GM12875 (cell line): ENCODE data around the gene BRINP2.

Experiments
- H3K4me3 ChIP-seq: one replicate; pipeline ENCODE4 v1.5.1; 2011; ENCODE audit warnings: low read depth, low read length, control low read depth
- TF ChIP-seq, protein P1 (sequence below): IDR thresholded peaks from 2 replicates; pipeline ENCODE4 v1.5.1; 2011; ENCODE audit warnings: low read depth, mild to moderate bottlenecking, control low read depth, inconsistent platforms, low read length, moderate library complexity, borderline replicate concordance; ENCODE audit not compliant: insufficient read depth

BRINP2 gene

DNA sequence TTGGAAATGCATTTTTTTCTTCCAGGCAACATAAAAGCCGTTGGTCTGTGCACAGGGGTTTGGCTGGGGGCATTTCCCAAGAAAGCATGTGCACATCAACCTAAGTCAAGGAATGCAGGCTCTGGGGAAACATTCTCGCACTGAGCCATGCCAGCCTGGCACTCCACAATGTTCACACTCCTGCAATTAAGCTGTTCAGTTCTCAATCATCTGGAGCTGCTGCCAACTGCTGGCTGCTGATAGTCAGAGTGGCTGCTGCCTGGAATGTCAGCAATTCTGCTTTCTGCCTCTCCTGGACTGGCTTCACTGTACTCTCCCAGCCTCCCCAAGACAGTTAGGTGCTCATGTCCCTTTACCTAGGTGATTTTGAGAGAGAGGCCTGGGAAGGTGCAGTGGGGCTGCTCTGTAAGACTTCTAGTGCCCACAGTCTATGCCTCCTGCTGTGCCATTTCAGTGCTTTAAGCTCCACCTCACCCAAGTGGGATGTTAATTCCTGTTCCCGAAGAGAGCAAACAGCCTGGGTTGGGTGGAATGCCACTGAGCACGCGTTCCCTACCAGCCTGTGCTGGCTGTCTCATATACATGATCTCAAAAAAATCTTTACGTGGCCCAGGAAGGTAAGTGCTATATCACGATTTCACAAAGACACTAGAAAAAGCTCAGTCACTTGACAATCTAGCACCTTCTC is 131.7 kb downstream of the BRINP2 start:
- no peak overlapping the region for H3K4me3 ChIP-seq
- TF ChIP-seq, protein P1, sequence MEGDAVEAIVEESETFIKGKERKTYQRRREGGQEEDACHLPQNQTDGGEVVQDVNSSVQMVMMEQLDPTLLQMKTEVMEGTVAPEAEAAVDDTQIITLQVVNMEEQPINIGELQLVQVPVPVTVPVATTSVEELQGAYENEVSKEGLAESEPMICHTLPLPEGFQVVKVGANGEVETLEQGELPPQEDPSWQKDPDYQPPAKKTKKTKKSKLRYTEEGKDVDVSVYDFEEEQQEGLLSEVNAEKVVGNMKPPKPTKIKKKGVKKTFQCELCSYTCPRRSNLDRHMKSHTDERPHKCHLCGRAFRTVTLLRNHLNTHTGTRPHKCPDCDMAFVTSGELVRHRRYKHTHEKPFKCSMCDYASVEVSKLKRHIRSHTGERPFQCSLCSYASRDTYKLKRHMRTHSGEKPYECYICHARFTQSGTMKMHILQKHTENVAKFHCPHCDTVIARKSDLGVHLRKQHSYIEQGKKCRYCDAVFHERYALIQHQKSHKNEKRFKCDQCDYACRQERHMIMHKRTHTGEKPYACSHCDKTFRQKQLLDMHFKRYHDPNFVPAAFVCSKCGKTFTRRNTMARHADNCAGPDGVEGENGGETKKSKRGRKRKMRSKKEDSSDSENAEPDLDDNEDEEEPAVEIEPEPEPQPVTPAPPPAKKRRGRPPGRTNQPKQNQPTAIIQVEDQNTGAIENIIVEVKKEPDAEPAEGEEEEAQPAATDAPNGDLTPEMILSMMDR, result no peak

DNA sequence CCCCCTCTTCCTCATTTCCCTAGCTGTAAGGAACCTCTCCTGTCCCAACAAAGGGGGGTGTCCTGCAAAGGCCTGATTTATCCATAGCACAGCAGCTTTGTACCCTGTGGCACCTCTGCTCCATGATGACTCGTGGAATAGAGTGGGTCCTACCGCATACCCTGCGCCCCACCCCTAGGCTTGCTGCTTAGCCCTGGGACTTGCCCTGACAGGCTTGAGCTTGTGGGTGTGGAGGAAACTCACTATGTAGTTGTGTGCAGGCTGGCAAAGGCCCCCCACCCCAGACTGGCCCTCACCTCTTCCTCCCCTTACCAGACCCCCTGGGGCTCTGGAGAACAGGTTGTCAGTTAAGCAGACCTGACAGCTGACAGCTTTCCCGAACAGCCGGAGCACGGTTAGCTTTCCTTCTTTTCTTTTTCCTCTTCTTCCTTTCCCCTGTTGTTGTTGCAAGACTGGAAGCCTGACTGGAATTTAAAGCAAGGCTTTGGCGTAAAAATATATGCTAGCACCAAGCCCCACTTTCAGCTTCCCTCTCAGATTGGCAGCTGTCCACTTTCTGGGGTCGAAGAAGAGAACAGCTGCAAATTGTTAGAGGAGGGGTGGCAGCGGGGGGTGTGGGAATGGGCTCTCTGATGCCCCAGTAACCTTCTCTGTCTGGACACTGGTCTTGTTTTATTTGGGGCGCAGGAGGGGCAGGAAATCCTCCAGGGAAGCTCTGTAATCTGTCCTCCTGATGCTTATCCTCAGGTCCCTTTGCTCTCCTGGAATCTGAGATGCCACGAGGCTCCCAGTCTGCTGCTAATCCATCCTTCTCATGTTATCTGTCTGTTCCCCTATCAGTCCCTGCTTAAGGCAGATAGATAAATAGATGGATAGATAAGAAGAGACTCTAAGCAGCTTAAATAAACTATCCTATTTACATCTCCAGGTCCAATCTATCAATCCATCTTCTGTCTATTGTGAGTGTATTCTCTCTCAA is 134.6 kb downstream of the BRINP2 start:
- no peak overlapping the region for H3K4me3 ChIP-seq
- TF ChIP-seq, protein P1, result no peak

DNA sequence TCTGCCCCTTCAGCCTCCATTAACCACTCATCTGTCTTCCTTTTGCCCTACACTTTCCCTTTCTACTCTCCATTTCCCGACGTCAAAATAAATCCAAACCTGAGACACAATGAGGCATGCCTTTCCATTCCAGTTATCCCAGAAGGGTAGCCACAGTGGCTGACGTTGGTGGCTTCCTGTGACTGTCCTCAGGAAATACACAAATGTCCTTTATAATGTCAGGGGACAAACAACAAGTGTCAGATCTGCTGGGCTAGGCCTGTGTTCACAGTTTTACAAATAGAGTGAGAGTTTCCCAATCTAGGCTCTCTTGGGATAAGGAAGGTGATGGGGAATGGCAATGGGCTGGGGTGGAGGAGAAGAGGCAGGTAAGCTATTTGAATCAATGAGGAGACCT is 135.3 kb downstream of the BRINP2 start:
- TF ChIP-seq, protein P1, result no peak
- no peak overlapping the region for H3K4me3 ChIP-seq

DNA sequence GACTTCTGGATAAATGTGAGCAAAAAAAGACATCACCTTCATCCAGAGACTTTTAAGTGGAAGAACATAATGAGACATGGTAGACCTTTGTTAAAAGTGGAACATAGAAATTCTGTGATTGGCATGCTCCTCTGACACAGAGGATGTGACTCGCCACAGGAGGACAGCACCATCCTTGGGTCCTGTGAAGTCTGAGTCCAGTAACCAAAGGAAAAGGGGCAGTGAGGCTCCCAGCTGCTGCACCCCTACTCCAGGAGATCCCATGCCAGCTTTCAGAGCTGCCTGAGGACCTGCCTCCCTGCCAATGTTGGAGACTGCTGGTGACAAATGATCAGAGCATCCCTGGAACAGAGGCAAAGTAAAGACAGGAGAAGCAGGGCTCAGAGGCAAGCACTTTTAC is 136.2 kb downstream of the BRINP2 start:
- TF ChIP-seq, protein P1, result no peak
- H3K4me3 ChIP-seq, result no peak overlapping the region

DNA sequence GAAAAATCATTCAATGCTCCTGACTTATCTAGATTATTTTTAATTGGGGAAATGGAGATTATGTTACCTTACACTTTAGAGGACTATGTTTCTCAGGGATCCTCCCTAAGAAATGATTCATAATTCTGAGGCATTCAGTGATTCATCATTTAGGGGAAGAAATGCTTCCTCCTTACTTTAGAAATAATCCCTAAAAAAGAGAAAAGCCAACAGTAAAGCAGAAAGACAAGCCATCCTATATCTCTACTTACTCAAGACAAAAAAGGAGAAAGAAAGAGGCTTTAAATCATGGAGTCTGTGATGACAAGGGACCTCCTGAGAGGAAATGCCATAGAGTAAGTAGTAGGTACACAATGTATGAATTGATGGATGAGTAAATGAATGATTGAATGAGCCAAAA is 137.0 kb downstream of the BRINP2 start:
- H3K4me3 ChIP-seq, result no peak overlapping the region
- TF ChIP-seq, protein P1, result no peak

DNA sequence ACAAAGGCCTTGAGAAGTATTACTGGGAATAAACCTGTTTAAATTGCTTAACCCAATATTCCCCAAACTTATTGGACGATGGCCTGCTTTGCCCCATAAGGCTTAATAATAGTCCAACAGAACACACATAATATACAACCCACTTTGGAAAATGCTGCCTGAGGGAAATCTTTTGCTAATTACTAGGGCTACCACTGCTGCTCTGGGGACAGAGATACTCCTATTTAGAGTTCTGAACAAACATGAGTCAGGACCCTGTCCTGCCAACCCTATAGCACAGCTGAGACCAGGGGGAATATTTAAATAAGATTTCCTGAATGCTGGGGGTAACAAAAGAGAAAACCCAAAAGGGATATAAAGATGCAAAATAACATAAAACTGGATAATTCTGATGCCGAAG is 139.1 kb downstream of the BRINP2 start:
- H3K4me3 ChIP-seq, result no peak overlapping the region
- TF ChIP-seq, protein P1, result no peak
